Large intestine (tissue), 3 donors: ENCODE data around the gene MAP2K2. TPM values are rescaled to one million over a fixed set of nuclear protein-coding genes. Genes with fewer than 3 reads are reported as not detected.

ENCODE experiments used
- DNase-seq, 2 donors: peaks; one replicate each; pipeline versions ENCODE4 v3.0.0 to v3.0.0-alpha.2; 2013
- H3K27ac ChIP-seq: one replicate; pipeline ENCODE4 v1.5.1; 2013; ENCODE audit warnings: low read length
- H3K27me3 ChIP-seq: 2 replicates; pipeline ENCODE4 v1.6.1; 2013; ENCODE audit warnings: low read length; ENCODE audit not compliant: control insufficient read depth, insufficient read depth
- H3K36me3 ChIP-seq: 2 replicates; pipeline ENCODE4 v1.6.1; 2013; ENCODE audit warnings: low read length; ENCODE audit not compliant: control insufficient read depth, insufficient read depth
- H3K4me1 ChIP-seq: one replicate; pipeline ENCODE4 v1.6.1; 2013; ENCODE audit warnings: low read length; ENCODE audit not compliant: control insufficient read depth, insufficient read depth
- H3K4me3 ChIP-seq: one replicate; pipeline ENCODE4 v1.5.1; 2013; ENCODE audit warnings: low read length
- H3K9me3 ChIP-seq: one replicate; pipeline ENCODE4 v1.6.1; 2013; ENCODE audit warnings: mild to moderate bottlenecking, low read depth, low read length, moderate library complexity; ENCODE audit not compliant: control insufficient read depth
- WGBS: methylation state at CpG from one replicate; pipeline ENCODE4 v1.1.5; 2013; ENCODE audit warnings: low lambda C conversion rate; ENCODE audit not compliant: insufficient coverage; 5-methylcytosine and 5-hydroxymethylcytosine counted together
- polyA plus RNA-seq: library from polyadenylated mRNA; unstranded; fragments of 120-200 nt; gene quantifications from one replicate; pipeline ENCODE4 v1.2.1, GENCODE V29; 2013

The MAP2K2 gene
- polyA plus RNA-seq, 1 donor, result 188 TPM

DNA sequence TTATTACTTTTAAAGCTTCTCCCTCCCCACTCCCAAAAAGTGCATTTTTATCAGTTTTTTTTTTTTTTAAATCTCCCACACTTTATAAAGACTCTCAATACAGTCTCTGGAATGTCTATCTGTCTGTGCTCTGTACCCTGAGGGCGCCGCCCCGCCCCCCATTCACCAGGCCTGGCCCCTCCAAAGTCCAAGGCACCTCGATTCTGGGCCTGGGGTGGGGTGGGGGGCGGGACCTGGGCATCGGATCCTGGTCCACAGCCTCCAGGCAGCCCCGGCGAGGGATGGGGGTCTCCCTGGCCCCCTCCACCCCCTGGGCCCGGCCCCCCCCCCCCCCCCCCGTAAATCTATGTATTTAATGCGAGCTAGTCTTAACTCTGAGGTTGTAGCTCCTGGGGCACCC, 80.5 kb downstream of the MAP2K2 start:
- peaks cover 42% of the 10 kb centered on the region for H3K36me3 ChIP-seq
- DNase-seq, result peak; percentile 51 to 72
- no peak overlapping the region for H3K4me3 ChIP-seq
- no peaks in the 10 kb centered on the region for H3K27me3 ChIP-seq
- peaks cover 17% of the 10 kb centered on the region for H3K4me1 ChIP-seq
- H3K9me3 ChIP-seq, result peaks cover 6% of the 10 kb centered on the region
- H3K27ac ChIP-seq, result no peak overlapping the region
- WGBS, result no CpG with 5 or more reads among the region's 11 CpGs

DNA sequence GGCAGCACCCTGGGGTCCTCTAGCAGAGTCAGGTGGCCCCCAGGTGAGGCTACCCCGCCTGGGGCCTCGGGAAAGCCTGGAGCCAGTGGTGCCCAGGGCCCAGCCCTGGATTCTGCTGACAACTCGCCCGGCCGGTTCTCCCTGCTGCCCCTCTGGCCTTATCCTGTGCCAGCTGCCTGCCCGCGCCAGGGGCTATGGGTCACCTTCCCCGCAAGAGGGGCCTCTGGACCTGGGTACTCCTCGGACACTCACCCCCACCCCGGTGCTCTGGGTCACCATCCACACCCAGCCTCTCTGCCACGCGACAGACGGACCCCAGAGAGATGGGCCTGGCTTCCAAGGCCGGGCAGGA, 81.2 kb downstream of the MAP2K2 start:
- no CpG with 5 or more reads among the region's 14 CpGs for WGBS
- Histone ChIP-seq H3K4me3 (no peak overlapping the region), H3K27ac (peak overlapping the region; percentile 45), H3K4me1 (peaks cover 17% of the 10 kb centered on the region), H3K36me3 (peaks cover 39% of the 10 kb centered on the region), H3K9me3 (peaks cover 7% of the 10 kb centered on the region), H3K27me3 (no peaks in the 10 kb centered on the region)
- peak in 1 of 2 donors; percentile 34 for DNase-seq

DNA sequence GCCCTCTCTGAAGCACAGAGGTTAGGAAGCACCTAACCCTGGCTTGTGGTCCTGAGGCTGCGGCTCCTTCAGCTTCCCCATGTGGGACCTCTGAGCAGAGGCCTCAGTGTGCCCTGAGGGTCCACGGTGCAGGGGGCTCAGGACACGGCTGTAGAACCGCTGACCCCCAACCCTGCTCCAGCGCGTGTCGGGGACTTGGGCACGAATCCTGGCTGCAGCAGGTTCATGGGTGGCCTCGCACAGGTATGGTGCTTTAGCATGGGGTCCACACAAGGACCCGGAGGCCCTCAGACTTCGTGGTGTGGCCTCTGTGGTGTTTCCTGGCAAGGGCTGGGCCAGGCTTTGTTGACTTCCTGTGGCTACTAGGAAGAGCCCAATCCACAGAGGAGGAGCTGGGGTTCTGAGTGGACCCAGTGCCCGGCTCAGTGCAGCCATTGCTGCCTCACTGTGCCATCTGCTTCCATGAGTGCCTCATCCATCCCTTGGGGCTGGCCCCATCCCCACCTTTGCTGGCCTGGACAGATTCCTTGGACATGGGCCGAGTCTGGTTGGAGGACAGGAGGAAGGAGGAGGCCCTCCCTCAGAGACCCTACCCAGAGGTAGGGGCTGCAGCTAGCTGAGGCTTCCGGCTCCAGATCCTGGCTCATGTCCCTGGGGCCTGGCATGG, 81.7 kb downstream of the MAP2K2 start:
- WGBS, result no CpG with 5 or more reads among the region's 14 CpGs
- peaks cover 17% of the 10 kb centered on the region for H3K4me1 ChIP-seq
- no peaks in the 10 kb centered on the region for H3K27me3 ChIP-seq
- H3K36me3 ChIP-seq, result peaks cover 39% of the 10 kb centered on the region
- H3K27ac ChIP-seq, result peak overlapping the region; percentile 45
- H3K9me3 ChIP-seq, result peaks cover 9% of the 10 kb centered on the region
- H3K4me3 ChIP-seq, result no peak overlapping the region
- no peak for DNase-seq

Other genes starting within 250 kb of the MAP2K2 start
- gene ATCAY, start 243.4 kb downstream of the MAP2K2 start, polyA plus RNA-seq, result 5.4 TPM
- 0.43 TPM for gene NMRK2, start 191.1 kb downstream of the MAP2K2 start, polyA plus RNA-seq
- 52.9 TPM for gene DAPK3, start 153.0 kb downstream of the MAP2K2 start, polyA plus RNA-seq
- 1,852 TPM for gene EEF2, start 138.7 kb downstream of the MAP2K2 start, polyA plus RNA-seq
- 26.8 TPM for gene PIAS4, start 116.4 kb downstream of the MAP2K2 start, polyA plus RNA-seq
- gene ZBTB7A, start 57.2 kb downstream of the MAP2K2 start, polyA plus RNA-seq, result 34.1 TPM
- 140 TPM for gene CREB3L3, start 29.5 kb upstream of the MAP2K2 start, polyA plus RNA-seq
- gene SIRT6, start 58.4 kb upstream of the MAP2K2 start, polyA plus RNA-seq, result 27.8 TPM
- 2.8 TPM for gene ANKRD24, start 58.6 kb upstream of the MAP2K2 start, polyA plus RNA-seq
- gene EBI3, start 105.4 kb upstream of the MAP2K2 start, polyA plus RNA-seq, result 4.2 TPM
- 20.9 TPM for gene YJU2, start 123.0 kb upstream of the MAP2K2 start, polyA plus RNA-seq
- gene SHD, start 155.1 kb upstream of the MAP2K2 start, polyA plus RNA-seq, result 4.0 TPM
- gene TMIGD2, start 178.3 kb upstream of the MAP2K2 start, polyA plus RNA-seq, result 3.5 TPM
- gene FSD1, start 180.5 kb upstream of the MAP2K2 start, polyA plus RNA-seq, result 5.1 TPM
- 53.6 TPM for gene STAP2, start 214.7 kb upstream of the MAP2K2 start, polyA plus RNA-seq
- gene MPND, start 219.4 kb upstream of the MAP2K2 start, polyA plus RNA-seq, result 16.5 TPM